HEK293T (cell line): ENCODE data around the gene CDCA5.

Experiments
- CTCF ChIA-PET: fragments of 350-600 bp; formaldehyde crosslinking; extraction: SDS; loops from one replicate; lab custom pipeline; 2021; ENCODE audit warnings: antibody characterized with exemption, inconsistent platforms; lab: Yijun Ruan, JAX
- POLR2A ChIA-PET: fragments of 350-600 bp; formaldehyde crosslinking; extraction: SDS; loops from one replicate; lab custom pipeline; 2020; ENCODE audit warnings: antibody characterized with exemption, inconsistent platforms; lab: Yijun Ruan, JAX
- DNase-seq: peaks from one replicate; pipeline ENCODE4 v3.0.0; 2012; ENCODE audit warnings: mixed read lengths; ENCODE audit errors: extremely low spot score
- ARNT ChIP-seq: fragments of 450-650 bp; IDR thresholded peaks from 2 replicates; pipeline ENCODE4 v1.6.1; 2017; ENCODE audit warnings: mild to moderate bottlenecking
- BHLHE40 ChIP-seq: fragments of 450-650 bp; IDR thresholded peaks from 2 replicates; pipeline ENCODE4 v1.6.1; 2016; ENCODE audit warnings: mild to moderate bottlenecking, moderate library complexity, borderline replicate concordance
- CTBP1 ChIP-seq: fragments of 450-650 bp; IDR thresholded peaks from 2 replicates; pipeline ENCODE4 v1.6.1; 2016; ENCODE audit warnings: borderline replicate concordance
- ELF4 ChIP-seq: fragments of 450-650 bp; IDR thresholded peaks from 2 replicates; pipeline ENCODE4 v1.6.1; 2017; ENCODE audit warnings: antibody characterized with exemption
- FOXA1 ChIP-seq: fragments of 450-650 bp; IDR thresholded peaks from 2 replicates; pipeline ENCODE4 v1.6.1; 2016; ENCODE audit warnings: mild to moderate bottlenecking
- FOXK2 ChIP-seq: fragments of 450-650 bp; IDR thresholded peaks from 2 replicates; pipeline ENCODE4 v1.6.1; 2016; ENCODE audit warnings: mild to moderate bottlenecking
- FOXM1 ChIP-seq: fragments of 450-650 bp; IDR thresholded peaks from 2 replicates; pipeline ENCODE4 v1.6.1; 2017; ENCODE audit warnings: mild to moderate bottlenecking, borderline replicate concordance
- HDGF ChIP-seq: fragments of 450-650 bp; IDR thresholded peaks from 2 replicates; pipeline ENCODE4 v1.6.1; 2017; ENCODE audit warnings: antibody characterized with exemption, borderline replicate concordance
- L3MBTL2 ChIP-seq: fragments of 450-650 bp; conservative IDR thresholded peaks from 2 replicates; pipeline ENCODE4 v1.6.1; 2016; ENCODE audit warnings: mild to moderate bottlenecking
- LEF1 ChIP-seq: fragments of 450-650 bp; IDR thresholded peaks from 2 replicates; pipeline ENCODE4 v1.6.1; 2017; ENCODE audit warnings: mild to moderate bottlenecking, borderline replicate concordance
- NFRKB ChIP-seq: fragments of 450-650 bp; IDR thresholded peaks from 2 replicates; pipeline ENCODE4 v1.6.1; 2016; ENCODE audit warnings: mild to moderate bottlenecking, moderate library complexity
- PKNOX1 ChIP-seq: fragments of 450-650 bp; IDR thresholded peaks from 2 replicates; pipeline ENCODE4 v1.6.1; 2016
- SP1 ChIP-seq: fragments of 450-650 bp; IDR thresholded peaks from 2 replicates; pipeline ENCODE4 v1.6.1; 2017
- SUZ12 ChIP-seq: fragments of 450-650 bp; IDR thresholded peaks from 2 replicates; pipeline ENCODE4 v1.6.1; 2016; ENCODE audit warnings: mild to moderate bottlenecking
- TARDBP ChIP-seq: fragments of 450-650 bp; IDR thresholded peaks from 2 replicates; pipeline ENCODE4 v1.6.1; 2016
- ZNF384 ChIP-seq: fragments of 450-650 bp; IDR thresholded peaks from 2 replicates; pipeline ENCODE4 v1.6.1; 2016

CDCA5 gene

GRCh38 chr11:65084598-65085375 lies 947 bp upstream of the CDCA5 start:
- DNase-seq = no peak
- POLR2A ChIA-PET = interaction anchor here (1.1 to 2.9 kb wide), 4 partner anchors 9 to 44 kb away, joined by 3 to 8 read pairs (median 4); partner anchors contain the start of genes FAU, MRPL49, SAC3D1 and VPS51
- CTCF ChIA-PET = no interaction called here
- TF ChIP-seq HDGF (no peak), LEF1 (no peak), NFRKB (no peak), FOXM1 (no peak), L3MBTL2 (no peak), FOXA1 (no peak), ELF4 (no peak), ZNF384 (no peak), TARDBP (no peak), CTBP1 (no peak), SUZ12 (no peak), ARNT (no peak), PKNOX1 (no peak), SP1 (no peak), FOXK2 (no peak)

GRCh38 chr11:65083134-65083833 lies 556 bp downstream of the CDCA5 start:
- DNase-seq = no peak
- ChIA-PET CTCF (interaction anchor here (0.9 to 2.0 kb wide), 3 partner anchors 34 to 68 kb away, joined by 3 to 6 read pairs (median 3); partner anchors contain the start of gene ZNHIT2), POLR2A (interaction anchor here (0.7 to 2.4 kb wide), 12 partner anchors 10 to 87 kb away, joined by 3 to 11 read pairs (median 4); partner anchors contain the start of genes ARL2, BATF2, FAU and MRPL49)
- TF ChIP-seq ZNF384 (no peak), FOXA1 (no peak), SP1 (no peak), HDGF (no peak), SUZ12 (no peak), FOXK2 (no peak), ARNT (no peak), L3MBTL2 (no peak), TARDBP (no peak), BHLHE40 (no peak)

GRCh38 chr11:65078786-65079342 lies 5.0 kb downstream of the CDCA5 start:
- DNase-seq = no peak
- POLR2A ChIA-PET = interaction anchor here (0.9 to 1.2 kb wide), 3 partner anchors 20 to 65 kb away, joined by 3 read pairs; partner anchors contain the start of genes ARL2, FAU and MRPL49
- CTCF ChIA-PET = interaction anchor here (0.6 to 0.9 kb wide), 2 partner anchors 32 to 83 kb away, joined by 3 read pairs; no protein-coding TSS in a partner anchor
- TF ChIP-seq FOXK2 (no peak), ARNT (no peak)

- peak; percentile 71 for DNase-seq
- POLR2A ChIA-PET = interaction anchor here (0.9 to 1.2 kb wide), 3 partner anchors 19 to 64 kb away, joined by 3 read pairs; partner anchors contain the start of genes ARL2, FAU and MRPL49
- CTCF ChIA-PET = interaction anchor here (0.9 kb wide), 1 partner anchor 32 kb away, joined by 3 read pairs; no protein-coding TSS in a partner anchor
- TF ChIP-seq ZNF384 (no peak), HDGF (no peak), TARDBP (no peak), ARNT (no peak), FOXK2 (no peak), PKNOX1 (no peak), CTBP1 (no peak), SUZ12 (no peak), FOXA1 (no peak), ELF4 (no peak), SP1 (no peak), FOXM1 (no peak), BHLHE40 (no peak), NFRKB (no peak)
Measured at GRCh38 chr11:65078151-65078550, 5.7 kb downstream of the CDCA5 start.

GRCh38 chr11:65077451-65077850 lies 6.4 kb downstream of the CDCA5 start:
- ChIA-PET CTCF (interaction anchor here (1.1 kb wide), 1 partner anchor 33 kb away, joined by 3 read pairs; no protein-coding TSS in a partner anchor), POLR2A (interaction anchor here (1.3 kb wide), 1 partner anchor 40 kb away, joined by 4 read pairs; the partner anchor contains the start of gene ZNHIT2)
- TF ChIP-seq FOXM1 (no peak), HDGF (no peak), TARDBP (no peak), ZNF384 (no peak), SP1 (no peak), BHLHE40 (no peak), FOXK2 (no peak), L3MBTL2 (no peak), PKNOX1 (no peak), ARNT (no peak), SUZ12 (no peak)
- DNase-seq = no peak
